Ovary (tissue), 3 donors: ENCODE results near the gene MNT.

Experiments used
- POLR2A ChIP-seq: fragments of 450-650 bp; IDR thresholded peaks from one replicate; pipeline ENCODE4 v1.6.1; 2017; ENCODE audit warnings: antibody characterized with exemption, mild to moderate bottlenecking, moderate library complexity
- TF ChIP-seq, protein P1 (sequence below), 3 donors: fragments of 450-650 bp in 2 of 3; fragments of 200-600 bp in 1 of 3; IDR thresholded peaks; one replicate each; pipeline versions ENCODE4 v1.5.1 to v1.8.0; 2016 to 2022; ENCODE audit warnings: antibody characterized with exemption in 3 of 3, mild to moderate bottlenecking in 1 of 3
- donor health status: DM: no; HTN: no; CAD: no.

DNA sequence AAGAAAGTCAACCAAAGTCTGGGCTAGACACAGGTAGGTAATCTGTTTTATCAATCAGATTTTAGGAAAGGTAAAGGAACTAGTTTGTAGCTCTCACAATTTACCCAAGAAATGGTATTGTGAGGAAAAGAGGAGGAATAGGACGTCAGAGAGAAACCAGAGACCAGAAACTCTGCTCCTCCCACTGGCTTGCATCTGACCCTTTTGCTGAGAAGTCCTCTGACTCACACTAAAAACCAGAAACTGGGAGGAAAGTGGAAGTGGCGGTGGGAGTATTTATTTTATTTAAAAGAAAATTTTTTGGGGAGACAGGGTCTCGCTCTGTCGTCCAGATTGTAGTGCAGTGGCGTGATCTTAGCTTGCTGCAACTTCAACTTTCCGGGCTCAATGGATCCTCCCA is 38.0 kb upstream of the MNT start:
- TF ChIP-seq, protein P1, sequence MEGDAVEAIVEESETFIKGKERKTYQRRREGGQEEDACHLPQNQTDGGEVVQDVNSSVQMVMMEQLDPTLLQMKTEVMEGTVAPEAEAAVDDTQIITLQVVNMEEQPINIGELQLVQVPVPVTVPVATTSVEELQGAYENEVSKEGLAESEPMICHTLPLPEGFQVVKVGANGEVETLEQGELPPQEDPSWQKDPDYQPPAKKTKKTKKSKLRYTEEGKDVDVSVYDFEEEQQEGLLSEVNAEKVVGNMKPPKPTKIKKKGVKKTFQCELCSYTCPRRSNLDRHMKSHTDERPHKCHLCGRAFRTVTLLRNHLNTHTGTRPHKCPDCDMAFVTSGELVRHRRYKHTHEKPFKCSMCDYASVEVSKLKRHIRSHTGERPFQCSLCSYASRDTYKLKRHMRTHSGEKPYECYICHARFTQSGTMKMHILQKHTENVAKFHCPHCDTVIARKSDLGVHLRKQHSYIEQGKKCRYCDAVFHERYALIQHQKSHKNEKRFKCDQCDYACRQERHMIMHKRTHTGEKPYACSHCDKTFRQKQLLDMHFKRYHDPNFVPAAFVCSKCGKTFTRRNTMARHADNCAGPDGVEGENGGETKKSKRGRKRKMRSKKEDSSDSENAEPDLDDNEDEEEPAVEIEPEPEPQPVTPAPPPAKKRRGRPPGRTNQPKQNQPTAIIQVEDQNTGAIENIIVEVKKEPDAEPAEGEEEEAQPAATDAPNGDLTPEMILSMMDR (IDR thresholded peaks at IDR 0.05), result no peak
- no peak for TF ChIP-seq POLR2A
